ENCODE measurements around the gene SECTM1.

Gene SECTM1

DNA sequence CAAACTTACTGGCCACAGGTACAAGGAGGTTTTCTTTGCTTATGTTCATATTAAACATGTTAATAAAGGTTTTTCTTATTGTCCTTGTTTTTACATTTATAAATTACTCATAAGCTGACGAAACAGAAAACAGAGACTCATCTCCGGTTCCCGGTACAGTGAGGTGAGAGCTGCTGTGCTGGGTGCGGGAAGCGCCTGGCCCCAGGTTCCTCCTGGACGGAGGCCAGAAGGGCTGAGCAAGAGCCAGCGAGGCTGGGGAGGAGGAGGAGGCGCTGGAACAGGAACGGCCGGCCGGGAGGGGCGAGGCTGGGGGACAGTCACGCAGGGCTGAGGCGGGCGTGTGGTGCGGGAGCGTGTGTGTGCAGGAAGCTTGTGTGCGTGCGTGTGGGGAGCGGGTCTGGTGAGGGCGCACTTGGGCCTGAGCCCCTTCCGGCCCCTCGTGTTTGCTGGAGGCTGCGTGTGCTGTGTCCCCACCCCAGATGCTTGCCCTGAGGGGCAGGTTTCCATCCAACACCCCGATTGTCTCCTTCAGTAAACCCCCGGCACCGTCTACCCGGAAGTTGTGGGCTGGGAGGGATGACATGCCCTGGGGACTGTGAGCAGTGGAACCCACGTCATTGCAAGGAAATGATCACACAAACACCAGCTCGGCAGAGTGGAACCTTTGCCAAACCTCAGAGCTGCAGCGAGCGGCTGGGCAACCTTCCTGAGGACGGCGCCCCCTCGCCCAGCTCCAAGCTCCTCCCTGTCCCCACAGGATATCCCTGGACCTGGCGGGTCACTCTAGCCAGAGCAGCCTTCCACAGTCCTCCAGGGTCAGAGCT lies 35.6 kb downstream of the SECTM1 start:
- DNase-seq, result peak; percentile 95

DNA sequence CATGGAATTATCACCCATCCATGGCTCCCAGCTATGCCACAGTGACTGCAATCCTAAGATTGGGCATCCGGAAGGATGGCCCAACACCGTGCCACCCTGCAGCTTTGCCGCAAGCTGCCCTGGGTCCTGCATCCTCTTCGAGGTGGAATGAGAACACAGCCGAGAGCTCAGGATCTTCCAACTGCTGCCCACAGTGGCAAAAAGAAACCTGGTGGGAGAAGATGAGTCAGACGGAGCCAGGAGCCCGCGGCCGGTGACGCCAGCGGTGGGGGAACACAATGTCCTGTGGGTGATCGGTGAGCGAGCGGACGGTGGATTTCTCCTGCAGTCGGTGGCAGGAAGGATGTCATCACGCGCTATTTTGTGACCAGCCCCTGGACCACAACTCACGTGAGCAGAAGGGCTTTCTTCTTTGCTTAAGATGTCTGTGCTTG lies 36.3 kb downstream of the SECTM1 start:
- DNase-seq, result peak; percentile 93

DNA sequence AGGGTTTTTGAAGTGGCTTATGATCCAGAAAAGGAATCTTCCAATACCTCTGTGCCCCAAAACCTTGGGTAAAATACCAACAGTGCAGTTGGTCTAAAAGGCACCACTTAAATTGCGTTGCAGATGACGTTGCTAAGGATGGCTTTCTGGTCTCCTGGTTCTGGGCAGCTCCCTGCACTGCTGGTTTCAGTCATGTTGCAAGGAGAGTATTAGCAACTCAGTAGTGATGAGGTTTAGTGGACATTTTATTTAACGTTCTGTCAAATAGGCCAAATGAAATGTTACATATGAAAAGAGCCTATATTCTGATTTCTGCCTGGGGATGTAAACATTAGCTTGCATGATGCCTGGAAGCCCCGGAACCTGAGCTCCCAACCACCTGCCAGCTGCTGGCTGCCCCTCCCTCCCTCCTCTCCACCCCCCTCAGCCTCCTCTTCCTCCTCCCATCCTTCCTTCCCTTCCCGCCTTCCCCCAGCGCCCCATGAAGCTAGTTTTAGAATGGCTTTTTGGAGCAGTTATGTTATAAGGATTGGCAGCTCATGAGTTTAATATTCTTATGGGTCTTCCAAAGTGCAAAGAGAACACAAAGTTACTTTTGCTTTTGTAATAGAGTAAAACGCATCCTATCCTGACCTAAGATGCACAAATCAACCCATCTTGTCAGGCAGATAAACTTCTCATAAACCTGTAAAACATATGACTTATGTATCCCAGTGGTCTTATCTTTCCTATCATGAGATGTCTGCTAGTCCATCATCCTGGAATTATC lies 36.9 kb downstream of the SECTM1 start:
- DNase-seq, result no peak

DNA sequence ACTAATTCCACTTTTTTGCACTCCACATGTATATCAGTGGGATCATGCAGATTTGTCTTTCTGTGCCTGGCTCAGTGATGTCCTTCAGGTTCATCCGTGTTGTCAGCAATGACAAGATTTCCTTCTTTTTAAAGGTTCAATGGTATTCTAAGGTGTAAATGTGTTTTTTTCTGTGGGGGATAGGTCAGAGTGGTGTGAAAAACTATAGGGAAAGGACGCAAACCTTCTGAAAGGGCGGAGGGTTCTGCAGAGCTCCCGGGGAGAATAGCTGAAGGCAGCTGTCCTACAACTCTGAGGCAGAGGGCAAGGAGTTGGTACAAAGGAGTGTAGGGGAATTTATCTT lies 38.1 kb downstream of the SECTM1 start:
- no peak for DNase-seq

- DNase-seq, result no peak
Measured at GRCh38 chr17:82294064-82294773, 39.3 kb downstream of the SECTM1 start.

DNA sequence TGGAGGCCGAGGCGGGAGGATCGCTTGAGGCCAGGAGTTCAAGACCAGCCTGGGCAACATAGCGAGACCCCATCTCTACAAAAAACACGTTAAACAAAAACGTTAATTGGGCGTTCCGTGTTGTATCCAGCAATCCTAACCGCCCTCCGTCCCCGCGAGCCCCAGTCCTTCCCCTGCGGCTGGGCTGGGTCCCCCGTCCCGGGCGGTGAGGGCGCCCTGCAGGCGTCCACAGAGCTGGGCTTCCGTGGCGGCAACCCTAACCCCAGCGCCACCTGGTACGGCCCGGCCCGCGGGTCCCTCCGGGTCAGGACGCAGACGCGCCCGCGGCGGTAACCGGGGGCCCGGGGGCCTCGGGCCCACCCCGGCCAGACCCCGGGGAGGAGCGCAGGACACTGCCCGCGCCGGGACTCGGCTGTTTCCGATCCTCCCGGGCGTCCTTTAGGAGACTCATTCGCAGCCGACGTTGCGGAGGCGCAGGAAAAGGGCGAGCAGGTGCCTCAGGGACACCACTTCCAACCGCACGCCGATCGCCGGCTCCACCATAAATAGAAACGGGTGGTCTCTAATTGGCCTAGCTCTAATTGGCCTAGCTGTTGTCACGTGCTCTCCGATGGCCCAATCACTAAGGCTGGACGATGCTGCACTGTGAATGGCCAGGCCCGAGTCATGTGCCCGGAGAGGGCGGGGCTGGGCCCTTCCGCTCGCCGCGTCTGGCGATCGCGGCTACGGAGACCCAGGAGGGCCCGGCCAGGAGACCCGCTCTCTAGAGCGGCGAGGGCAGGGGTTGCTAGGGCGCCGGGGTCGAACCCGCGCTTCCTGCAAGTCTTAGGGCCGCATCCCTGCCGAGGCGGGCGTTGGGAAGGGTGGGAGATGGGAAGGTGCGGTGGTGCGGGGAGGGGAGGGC lies 41.1 kb downstream of the SECTM1 start:
- DNase-seq, result peak; percentile 98

DNA sequence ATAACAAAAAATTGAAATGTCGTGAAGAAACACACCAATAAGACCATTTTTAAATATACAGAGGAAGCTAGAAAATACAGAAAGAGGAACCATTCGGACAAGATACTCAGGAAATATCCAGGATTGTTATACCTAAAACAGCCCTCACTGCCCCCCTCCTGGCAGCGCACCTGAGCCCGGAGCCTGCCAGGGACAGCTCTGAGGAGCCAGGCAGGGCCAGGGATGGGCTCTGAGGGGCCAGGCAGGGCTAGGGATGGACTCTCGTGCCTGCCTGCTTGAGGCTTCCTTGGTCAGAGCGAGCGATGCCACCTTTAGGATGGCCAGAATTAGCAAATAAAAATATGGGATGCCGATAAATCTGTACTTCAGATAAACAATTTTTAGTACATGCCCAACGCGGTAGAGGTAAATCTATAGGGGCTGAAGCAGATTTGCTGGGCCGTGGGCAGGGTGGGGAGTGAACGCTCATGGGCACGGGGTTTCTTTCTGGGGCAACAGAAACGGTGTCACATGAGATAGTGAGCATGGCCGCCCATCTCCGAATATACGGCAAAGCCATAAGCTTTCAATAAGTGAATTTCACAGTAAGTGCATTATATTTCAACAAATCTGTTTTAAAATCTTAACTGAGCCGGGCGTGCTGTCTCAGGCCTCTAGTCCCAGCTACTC lies 41.9 kb downstream of the SECTM1 start:
- DNase-seq, result no peak

DNA sequence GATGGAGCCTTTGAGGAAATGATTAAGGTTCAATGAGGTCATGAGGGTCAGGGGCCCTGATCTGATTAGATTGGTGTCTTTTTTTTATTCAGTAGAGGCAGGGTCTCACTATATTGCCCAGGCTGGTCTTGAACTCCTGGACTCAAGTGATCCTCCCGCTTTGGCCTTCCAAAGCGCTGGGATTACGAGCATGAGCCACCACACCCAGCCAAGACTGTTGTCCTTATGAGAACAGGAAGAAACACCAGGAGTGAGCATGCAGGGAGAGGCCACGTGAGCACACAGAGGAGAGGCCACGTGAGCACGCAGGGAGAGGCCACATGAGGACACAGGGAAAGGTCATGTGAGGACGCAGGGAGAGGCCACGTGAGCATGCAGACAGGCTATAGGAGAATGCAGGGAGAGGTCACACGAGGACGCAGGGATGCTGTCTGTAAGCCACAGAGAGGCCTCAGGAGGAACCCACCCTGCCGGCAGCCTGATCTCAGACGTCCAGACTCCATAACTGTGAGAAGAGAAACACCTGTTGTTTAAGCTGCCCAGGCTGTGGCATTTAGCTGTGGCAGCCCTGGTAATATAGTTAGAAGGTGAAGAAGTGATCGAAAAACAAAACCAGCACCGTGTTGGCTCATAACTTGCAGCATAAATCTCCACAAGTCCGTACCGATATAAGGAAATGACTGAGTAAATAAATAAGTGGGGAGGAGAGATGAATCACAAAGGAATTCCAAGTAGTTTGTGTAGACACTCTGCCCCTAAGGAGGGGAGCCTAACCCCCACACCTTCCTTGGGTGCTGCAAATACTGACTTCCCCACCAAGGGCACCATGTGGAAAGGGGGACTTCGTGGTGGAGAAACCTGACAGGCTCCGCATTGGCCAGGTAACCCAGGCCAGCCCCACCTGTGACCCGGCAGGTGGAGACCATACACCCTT lies 45.4 kb downstream of the SECTM1 start:
- DNase-seq, result no peak

GRCh38 chr17:82287013-82287867 lies 46.3 kb downstream of the SECTM1 start:
- DNase-seq, result no peak

DNA sequence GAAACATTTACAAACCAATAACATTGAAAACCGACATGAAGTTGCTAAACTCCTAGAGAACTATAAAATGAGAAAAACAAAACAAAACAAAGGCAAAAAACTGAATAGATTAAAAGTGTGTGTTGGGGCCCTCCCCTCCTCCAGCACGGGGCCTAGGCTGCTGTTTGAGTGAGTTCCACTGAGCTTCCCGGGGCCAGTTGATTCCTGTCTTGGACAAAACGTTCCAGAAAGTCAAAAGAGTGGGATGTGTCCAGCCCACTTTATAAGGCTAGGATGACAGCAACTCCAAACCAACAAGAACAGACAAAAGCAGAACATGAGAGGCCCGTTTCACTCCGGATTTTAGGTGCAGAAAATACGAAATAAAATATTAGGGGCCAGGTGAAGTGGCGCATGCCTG lies 48.4 kb downstream of the SECTM1 start:
- no peak for DNase-seq

GRCh38 chr17:82283208-82283749 lies 50.3 kb downstream of the SECTM1 start:
- peak; percentile 37 for DNase-seq

GRCh38 chr17:82282239-82283207 lies 51.0 kb downstream of the SECTM1 start:
- DNase-seq, result no peak

DNA sequence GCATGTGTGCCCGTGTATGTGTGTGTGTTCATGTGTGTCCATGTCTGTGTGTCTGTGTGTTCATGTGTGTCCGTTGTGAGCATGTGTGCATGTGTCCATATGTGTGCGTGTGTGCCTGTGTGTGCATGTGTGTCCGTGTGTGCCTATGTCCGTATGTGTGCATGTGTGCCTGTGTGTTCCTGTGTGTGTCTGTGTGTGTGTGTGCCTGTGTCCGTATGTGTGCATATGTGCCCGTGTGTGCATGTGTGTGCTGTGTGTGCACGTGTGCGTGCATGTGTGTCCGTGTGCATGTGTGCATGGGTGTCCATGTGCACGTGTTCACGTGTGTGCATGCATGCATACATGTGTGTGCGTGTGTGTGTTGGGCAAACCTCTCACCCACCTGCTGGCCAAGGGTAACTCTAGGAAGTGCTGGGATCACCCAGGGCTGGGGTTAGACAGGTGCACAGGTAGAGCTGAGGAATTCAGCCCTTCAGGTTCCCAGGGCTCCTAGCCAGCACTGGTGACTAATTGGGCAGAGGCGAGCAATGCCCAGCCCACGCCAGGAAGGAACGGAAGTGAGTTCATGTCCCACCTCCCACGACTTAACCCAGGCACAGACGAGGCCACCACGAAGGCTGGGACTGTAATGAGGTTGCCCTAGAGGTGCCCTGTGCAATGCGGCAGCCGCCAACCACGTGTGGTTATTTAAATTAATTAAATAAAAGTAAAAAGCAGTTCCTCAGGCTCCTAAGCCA lies 51.9 kb downstream of the SECTM1 start:
- peak; percentile 40 for DNase-seq

DNA sequence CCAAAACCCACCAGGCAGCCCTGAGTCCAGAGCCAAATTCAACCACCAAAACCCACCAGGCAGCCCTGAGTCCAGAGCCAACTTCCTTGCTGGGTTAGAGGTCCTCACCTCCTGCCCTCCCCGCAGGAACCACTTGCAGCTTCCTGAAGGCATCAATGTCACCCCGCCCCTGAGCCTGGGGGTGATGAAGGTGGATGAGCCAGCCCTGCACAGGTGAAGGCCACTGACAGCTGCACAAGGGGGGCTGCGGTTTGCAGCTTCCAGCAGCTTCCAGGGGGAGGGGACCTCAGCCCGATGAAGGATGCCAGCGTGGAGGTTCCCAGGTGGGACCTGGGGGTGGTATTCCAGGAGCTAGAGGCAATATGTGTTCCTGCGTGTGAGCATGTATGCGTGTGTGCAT lies 52.5 kb downstream of the SECTM1 start:
- DNase-seq, result no peak

- DNase-seq, result no peak
Measured at GRCh38 chr17:82280537-82280936, 53.0 kb downstream of the SECTM1 start.

- DNase-seq, result no peak
Measured at GRCh38 chr17:82278786-82279391, 54.7 kb downstream of the SECTM1 start.

DNA sequence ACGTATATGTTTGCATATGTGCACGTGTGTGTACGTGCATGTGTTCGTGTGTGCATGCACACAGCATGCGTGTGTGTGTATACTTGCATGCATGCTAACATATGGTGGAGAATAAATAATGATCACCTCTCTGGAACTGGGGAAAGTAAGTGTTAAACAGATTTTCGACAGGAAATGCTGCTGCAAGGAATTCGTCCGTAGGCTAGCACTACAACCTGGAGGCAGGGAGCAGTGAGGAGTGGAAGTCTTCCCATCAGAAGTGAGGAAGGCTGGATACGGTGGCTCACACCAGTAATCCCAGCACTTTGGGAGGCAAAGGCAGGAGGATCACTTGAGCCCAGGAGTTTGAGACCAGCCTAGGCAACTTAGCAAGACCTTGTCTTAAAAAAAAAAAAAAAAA lies 55.3 kb downstream of the SECTM1 start:
- no peak for DNase-seq
